Lower lobe of right lung (tissue), 2 donors: ENCODE results near the gene ATP11C. TPM values are rescaled to one million over a fixed set of nuclear protein-coding genes. Genes with fewer than 3 reads are reported as not detected.
A peak's percentile ranks its signal among the peaks of the same experiment; 100 is the strongest.
"Not testable (repeated sequence)": the region's sequence is repeated elsewhere in the genome, so short reads cannot be mapped to it uniquely, and the experiment has no call there.

Experiments
- ATAC-seq, 2 donors: fragments of 200-7000 bp; cut with Tn5 transposase; one replicate each; pipeline ENCODE4 v1.9.1; 2020 to 2022; ENCODE audit warnings: mild to moderate bottlenecking in 2 of 2, moderate library complexity in 2 of 2
- DNase-seq: peaks from one replicate; pipeline ENCODE4 v3.0.0-alpha.2; 2020
- H3K27ac ChIP-seq: fragments of 200-600 bp; one replicate; pipeline ENCODE4 v1.8.0; 2022
- H3K27me3 ChIP-seq: fragments of 200-600 bp; one replicate; pipeline ENCODE4 v1.8.0; 2022; ENCODE audit warnings: low read depth
- H3K36me3 ChIP-seq: fragments of 200-600 bp; one replicate; pipeline ENCODE4 v1.8.0; 2022; ENCODE audit warnings: mild to moderate bottlenecking
- H3K4me1 ChIP-seq: fragments of 200-600 bp; one replicate; pipeline ENCODE4 v1.8.0; 2022
- H3K4me3 ChIP-seq: fragments of 200-600 bp; one replicate; pipeline ENCODE4 v1.8.0; 2022; ENCODE audit warnings: mild to moderate bottlenecking
- H3K9me3 ChIP-seq: fragments of 200-600 bp; one replicate; pipeline ENCODE4 v1.8.0; 2022
- intact Hi-C: fragments of 100-400 bp; cut with DNase I; formaldehyde crosslinking; loops from one replicate; pipeline ENCODE4 v1.11.0; 2022
- total RNA-seq: library from RNA; stranded (reverse); fragmentation: NEBNext Ultra II Directional; extraction: Animal tissue kit (Norgen Biotek cat#: 25700); gene quantifications from one replicate; pipeline ENCODE4 v1.2.1, GENCODE V29; 2021
- TF ChIP-seq, protein P1 (sequence below): fragments of 200-600 bp; IDR thresholded peaks from one replicate; pipeline ENCODE4 v1.8.0; 2022; ENCODE audit warnings: antibody characterized with exemption, mild to moderate bottlenecking
- donor health status: DM: no; HTN: yes; CAD: no; lungs with severe emphysema.

ATP11C gene
- total RNA-seq, 1 donor from 2014 or later, result 14.2 TPM

DNA sequence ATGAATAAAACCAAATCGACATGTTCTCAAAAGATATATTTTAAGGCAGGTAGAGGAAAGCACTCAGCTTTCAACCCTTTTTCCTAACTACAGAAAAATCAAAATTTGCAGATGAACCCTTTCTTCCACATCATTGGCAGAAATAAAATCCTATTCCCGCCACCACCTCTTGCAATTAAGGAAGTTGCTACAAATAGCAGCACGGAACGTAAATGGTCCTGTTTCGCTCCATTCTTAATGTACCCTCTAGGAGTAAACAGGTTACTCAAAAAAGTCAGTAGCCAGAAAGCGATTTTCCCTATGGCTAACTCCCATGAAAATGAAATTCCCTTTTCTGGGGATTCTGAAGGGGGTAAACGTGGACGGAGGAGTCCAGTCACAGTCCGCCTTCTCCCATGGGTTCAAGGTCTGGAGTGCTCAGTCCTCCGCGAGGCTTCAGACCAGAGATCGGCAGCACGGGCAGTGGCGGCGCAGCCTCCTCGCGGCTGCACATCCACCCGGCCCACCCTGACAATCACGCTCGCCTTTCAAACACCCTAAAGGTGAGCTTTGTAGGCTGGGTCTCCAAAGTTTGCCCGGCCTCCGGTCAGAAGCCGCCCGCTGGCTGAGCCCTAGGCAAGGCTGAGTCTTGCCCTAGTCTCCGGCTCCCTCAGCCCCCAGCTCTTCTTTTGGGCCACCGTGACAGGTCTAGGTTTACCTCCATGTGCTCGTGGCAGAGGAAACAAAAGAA, 1.8 kb downstream of the ATP11C start:
- intact Hi-C loops, result no loop called here
- TF ChIP-seq, protein P1, sequence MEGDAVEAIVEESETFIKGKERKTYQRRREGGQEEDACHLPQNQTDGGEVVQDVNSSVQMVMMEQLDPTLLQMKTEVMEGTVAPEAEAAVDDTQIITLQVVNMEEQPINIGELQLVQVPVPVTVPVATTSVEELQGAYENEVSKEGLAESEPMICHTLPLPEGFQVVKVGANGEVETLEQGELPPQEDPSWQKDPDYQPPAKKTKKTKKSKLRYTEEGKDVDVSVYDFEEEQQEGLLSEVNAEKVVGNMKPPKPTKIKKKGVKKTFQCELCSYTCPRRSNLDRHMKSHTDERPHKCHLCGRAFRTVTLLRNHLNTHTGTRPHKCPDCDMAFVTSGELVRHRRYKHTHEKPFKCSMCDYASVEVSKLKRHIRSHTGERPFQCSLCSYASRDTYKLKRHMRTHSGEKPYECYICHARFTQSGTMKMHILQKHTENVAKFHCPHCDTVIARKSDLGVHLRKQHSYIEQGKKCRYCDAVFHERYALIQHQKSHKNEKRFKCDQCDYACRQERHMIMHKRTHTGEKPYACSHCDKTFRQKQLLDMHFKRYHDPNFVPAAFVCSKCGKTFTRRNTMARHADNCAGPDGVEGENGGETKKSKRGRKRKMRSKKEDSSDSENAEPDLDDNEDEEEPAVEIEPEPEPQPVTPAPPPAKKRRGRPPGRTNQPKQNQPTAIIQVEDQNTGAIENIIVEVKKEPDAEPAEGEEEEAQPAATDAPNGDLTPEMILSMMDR, result no peak
- no peak overlapping the region for H3K27ac ChIP-seq
- no peaks in the 10 kb centered on the region for H3K36me3 ChIP-seq
- ATAC-seq (peak in 1 of 2 donors; percentile 5), DNase-seq (peak; percentile 37)
- peak overlapping the region; percentile 71 for H3K4me3 ChIP-seq
- peaks cover 3% of the 10 kb centered on the region for H3K4me1 ChIP-seq
- H3K9me3 ChIP-seq, result no peaks in the 10 kb centered on the region
- H3K27me3 ChIP-seq, result no peaks in the 10 kb centered on the region

- TF ChIP-seq, protein P1, result no peak
- Histone ChIP-seq H3K27me3 (no peaks in the 10 kb centered on the region), H3K27ac (no peak overlapping the region), H3K9me3 (no peaks in the 10 kb centered on the region), H3K36me3 (no peaks in the 10 kb centered on the region), H3K4me3 (peak overlapping the region; percentile 71), H3K4me1 (peaks cover 3% of the 10 kb centered on the region)
- DNase-seq, result no peak
- no peak for ATAC-seq
- intact Hi-C loops, result no loop called here
Observed at GRCh38 chrX:139930401-139930800, 2.5 kb downstream of the ATP11C start.

GRCh38 chrX:139929876-139930275, 3.0 kb downstream of the ATP11C start:
- Histone ChIP-seq H3K4me1 (peaks cover 3% of the 10 kb centered on the region), H3K9me3 (no peaks in the 10 kb centered on the region), H3K27me3 (no peaks in the 10 kb centered on the region), H3K4me3 (no peak overlapping the region), H3K27ac (no peak overlapping the region), H3K36me3 (no peaks in the 10 kb centered on the region)
- ATAC-seq (no peak), DNase-seq (no peak)
- intact Hi-C loops, result no loop called here
- TF ChIP-seq, protein P1, result no peak

GRCh38 chrX:139924696-139925095, 8.2 kb downstream of the ATP11C start:
- ATAC-seq (no peak), DNase-seq (no peak)
- no peak overlapping the region for H3K27ac ChIP-seq
- H3K9me3 ChIP-seq, result no peaks in the 10 kb centered on the region
- no peak overlapping the region for H3K4me3 ChIP-seq
- no peaks in the 10 kb centered on the region for H3K36me3 ChIP-seq
- no peaks in the 10 kb centered on the region for H3K27me3 ChIP-seq
- no peaks in the 10 kb centered on the region for H3K4me1 ChIP-seq
- TF ChIP-seq, protein P1, result no peak
- intact Hi-C loops, result no loop called here

- ATAC-seq, result no peak
- intact Hi-C loops, result no loop called here
- no peaks in the 10 kb centered on the region for H3K9me3 ChIP-seq
- H3K36me3 ChIP-seq, result no peaks in the 10 kb centered on the region
- H3K4me3 ChIP-seq, result no peak overlapping the region
- TF ChIP-seq, protein P1, result no peak
- DNase-seq, result no peak
- H3K27me3 ChIP-seq, result no peaks in the 10 kb centered on the region
- no peak overlapping the region for H3K27ac ChIP-seq
- no peaks in the 10 kb centered on the region for H3K4me1 ChIP-seq
Observed at GRCh38 chrX:139924069-139924695, 8.7 kb downstream of the ATP11C start.

DNA sequence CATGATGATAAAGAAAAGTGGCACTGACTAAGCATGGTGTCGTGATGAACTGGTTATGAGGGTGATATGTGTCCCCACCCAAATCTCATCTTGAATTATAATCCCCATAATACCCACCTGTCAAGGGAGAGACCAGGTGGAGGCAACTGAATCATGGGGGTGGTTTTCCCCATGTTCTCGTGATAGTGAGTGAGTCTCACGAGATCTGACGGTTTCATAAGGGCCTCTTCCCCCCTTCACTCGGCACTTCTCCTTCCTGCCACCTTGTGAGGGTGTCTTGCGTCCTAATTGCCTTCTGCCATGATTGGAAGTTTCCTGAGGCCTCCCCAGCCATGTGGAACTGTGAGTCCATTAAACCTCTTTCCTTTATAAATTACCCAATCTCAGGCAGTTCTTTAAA, 11.7 kb downstream of the ATP11C start:
- H3K36me3 ChIP-seq, intact Hi-C loops, ATAC-seq, H3K27ac ChIP-seq, H3K4me3 ChIP-seq, H3K27me3 ChIP-seq, H3K9me3 ChIP-seq, H3K4me1 ChIP-seq, DNase-seq: not testable (repeated sequence)
